A673 (cell line): ENCODE measurements around the gene MTR.

ENCODE experiments used
- EZH2 ChIP-seq: fragments of 200-600 bp; sonication (generic); IDR thresholded peaks from 2 replicates; pipeline ENCODE4 v1.6.1; 2017; ENCODE audit warnings: borderline replicate concordance, low read depth, mild to moderate bottlenecking, mixed read lengths, antibody characterized with exemption, low read length; ENCODE audit not compliant: poor library complexity, severe bottlenecking
- TF ChIP-seq, protein P1 (sequence below): fragments of 300-800, 200-600 bp; sonication (generic); conservative IDR thresholded peaks from 2 replicates; pipeline ENCODE4 v1.5.1; 2017; ENCODE audit warnings: low read depth, mild to moderate bottlenecking, antibody characterized with exemption, low read length, moderate library complexity, mixed read lengths

DNA sequence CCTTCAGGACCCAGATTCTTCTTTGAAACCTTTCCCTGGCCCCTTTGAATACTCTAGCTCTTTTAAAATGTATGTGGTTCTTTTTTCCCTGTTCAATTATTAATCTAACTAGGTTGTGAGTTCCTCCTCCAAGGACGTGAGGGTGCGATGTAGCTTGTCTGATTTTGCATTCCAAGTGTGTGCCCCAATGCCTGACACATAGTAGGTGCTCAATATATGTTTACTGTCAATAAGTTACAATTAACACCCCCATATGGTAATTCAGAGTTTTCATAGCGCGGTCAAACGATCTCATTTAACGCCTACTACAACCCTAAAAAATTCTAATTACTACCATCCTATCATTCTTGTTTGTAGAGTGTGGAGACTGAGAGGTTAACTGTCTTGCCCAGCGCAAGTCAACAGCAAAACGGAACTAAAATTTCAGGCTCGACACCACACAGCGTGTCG, 482 bp upstream of the MTR start:
- TF ChIP-seq, protein P1, sequence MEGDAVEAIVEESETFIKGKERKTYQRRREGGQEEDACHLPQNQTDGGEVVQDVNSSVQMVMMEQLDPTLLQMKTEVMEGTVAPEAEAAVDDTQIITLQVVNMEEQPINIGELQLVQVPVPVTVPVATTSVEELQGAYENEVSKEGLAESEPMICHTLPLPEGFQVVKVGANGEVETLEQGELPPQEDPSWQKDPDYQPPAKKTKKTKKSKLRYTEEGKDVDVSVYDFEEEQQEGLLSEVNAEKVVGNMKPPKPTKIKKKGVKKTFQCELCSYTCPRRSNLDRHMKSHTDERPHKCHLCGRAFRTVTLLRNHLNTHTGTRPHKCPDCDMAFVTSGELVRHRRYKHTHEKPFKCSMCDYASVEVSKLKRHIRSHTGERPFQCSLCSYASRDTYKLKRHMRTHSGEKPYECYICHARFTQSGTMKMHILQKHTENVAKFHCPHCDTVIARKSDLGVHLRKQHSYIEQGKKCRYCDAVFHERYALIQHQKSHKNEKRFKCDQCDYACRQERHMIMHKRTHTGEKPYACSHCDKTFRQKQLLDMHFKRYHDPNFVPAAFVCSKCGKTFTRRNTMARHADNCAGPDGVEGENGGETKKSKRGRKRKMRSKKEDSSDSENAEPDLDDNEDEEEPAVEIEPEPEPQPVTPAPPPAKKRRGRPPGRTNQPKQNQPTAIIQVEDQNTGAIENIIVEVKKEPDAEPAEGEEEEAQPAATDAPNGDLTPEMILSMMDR: no peak
- TF ChIP-seq EZH2: no peak
